Measurements from ENCODE around the gene MUC5B.
"Not testable (repeated sequence)": the region's sequence is repeated elsewhere in the genome, so short reads cannot be mapped to it uniquely, and the experiment has no call there.

The MUC5B gene

DNA sequence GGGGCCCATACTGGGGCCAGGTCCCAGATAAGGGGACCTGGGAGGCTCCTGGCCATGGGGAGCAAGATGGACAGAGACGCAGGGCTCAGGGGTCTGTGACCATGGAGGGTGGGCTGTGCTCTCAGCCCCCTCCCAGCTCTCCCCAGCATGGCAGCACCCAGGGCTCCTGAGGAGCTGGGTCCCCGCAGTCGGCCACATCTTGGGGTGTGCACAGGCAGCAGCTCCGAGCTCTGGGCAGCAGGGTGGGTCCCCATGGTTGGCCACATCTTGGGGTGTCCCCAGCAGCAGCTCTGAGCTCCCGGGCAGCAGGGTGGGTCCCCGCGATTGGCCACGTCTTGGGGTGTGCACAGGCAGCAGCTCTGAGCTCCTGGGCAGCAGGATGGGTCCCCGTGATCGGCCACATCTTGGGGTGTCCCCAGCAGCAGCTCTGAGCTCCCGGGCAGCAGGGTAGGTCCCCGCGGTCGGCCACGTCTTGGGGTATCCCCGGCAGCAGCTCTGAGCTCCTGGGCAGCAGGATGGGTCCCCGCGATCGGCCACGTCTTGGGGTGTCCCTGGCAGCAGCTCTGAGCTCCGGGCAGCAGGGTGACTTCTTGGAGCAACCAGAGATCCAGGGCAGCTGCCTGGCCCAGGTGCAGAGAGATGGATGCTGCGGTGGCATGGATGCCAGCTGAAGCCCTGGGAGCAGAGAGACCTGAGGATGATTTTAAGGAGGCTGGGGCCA, 18.3 kb upstream of the MUC5B start:
- no peak for DNase-seq

- DNase-seq = no peak
These were observed 17.5 kb upstream of the MUC5B start for GRCh38 chr11:1205121-1205986.

GRCh38 chr11:1205987-1206331, 16.9 kb upstream of the MUC5B start:
- DNase-seq = no peak

DNA sequence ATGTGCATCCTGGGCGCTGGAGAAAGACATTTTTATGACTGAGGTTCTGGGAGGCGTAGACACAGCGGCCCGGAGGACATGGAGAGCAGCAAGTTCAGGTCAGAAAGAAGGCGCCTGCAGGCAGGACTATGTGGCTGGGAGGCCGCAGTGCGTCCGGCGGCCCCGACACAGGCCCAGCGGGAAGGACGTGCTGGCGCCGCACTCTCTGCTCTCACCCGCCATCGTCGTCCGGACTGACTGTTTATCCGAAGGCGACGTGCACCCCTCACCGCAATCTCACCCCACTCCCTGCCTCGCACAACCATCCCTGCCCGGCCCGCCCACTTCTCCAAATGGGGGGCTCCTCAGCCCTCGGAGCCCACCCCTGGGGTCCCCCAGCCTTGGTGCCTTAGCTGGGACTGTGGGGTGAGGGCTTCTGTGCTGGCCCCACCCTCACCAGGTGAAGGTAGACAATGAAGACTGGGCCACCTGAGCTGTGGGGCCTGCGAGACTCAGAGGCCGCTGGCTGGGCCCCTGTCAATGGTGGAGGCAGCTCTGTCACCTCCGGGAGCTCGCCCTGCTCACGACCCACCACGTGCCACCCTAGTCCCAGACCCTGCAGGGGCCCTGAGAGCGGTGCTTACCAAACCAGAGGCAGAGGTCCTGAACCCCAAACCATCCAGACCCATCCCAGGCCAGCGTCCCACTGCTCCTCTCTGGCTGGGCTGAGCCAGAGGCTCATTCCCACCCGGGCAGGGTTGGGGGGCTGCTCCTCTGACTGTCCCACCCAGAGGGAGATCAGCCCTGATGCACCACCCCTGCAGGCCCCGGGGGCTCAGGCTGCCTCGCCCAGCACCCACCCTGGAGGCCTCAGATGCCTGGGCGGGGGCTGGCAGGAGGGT, 16.2 kb upstream of the MUC5B start:
- no peak for DNase-seq

- no peak for DNase-seq
These were observed 15.3 kb upstream of the MUC5B start for GRCh38 chr11:1207401-1208143.

DNA sequence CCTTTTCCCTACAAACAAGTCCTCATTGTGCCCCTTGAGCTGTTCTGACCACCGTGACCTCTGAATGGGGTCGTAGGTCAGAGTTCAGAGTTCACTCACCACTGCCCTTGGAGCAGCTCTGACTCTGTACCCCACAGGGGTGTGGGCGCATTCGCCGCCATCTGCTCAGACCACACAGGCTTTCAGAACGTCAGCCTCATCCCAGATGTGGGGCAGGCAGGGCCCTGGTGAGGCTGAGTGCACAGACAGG, 14.8 kb upstream of the MUC5B start:
- no peak for DNase-seq

GRCh38 chr11:1208394-1209261, 14.2 kb upstream of the MUC5B start:
- no peak for DNase-seq

- DNase-seq = no peak
These were observed 13.4 kb upstream of the MUC5B start for GRCh38 chr11:1209371-1210057.

DNA sequence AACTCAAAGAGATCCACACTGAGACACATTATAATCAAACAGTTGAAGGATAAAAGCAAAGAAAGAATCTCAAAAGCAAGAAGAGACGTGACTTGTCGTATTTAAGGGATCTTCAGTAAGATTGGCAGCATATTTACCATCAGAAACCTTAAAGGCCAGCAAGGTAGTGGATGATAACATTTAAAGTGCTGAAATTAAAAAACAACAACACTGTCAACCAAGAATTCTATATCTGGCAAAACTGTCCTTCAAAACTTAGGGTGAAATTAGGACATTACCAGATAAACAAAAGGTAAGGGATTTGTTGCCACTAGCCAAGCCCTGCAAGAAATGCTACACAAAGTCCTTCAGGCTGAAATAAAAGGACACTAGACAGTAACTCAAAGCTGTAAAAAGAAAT, 11.0 kb upstream of the MUC5B start:
- DNase-seq = no peak

DNA sequence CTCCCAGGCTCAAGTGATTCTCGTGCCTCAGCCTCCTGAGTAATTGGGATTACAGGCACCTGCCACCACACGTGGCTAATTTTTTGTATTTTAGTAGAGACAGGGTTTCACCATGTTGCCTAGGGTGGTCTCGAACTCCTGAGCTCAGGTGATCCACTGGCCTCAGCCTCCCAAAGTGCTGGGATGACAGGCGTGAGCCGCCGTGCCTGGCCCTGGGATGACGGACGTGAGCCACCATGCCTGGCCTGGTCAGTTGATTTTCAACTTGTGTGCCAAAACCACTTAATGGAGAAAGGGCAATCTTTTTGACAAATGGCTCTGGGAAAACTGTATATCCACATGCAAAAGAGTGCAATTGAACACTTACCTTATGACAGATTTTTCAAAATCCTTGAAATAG, 7.0 kb upstream of the MUC5B start:
- DNase-seq = not testable (repeated sequence)

- DNase-seq = no peak
These were observed 5.7 kb upstream of the MUC5B start for GRCh38 chr11:1217151-1217550.

DNA sequence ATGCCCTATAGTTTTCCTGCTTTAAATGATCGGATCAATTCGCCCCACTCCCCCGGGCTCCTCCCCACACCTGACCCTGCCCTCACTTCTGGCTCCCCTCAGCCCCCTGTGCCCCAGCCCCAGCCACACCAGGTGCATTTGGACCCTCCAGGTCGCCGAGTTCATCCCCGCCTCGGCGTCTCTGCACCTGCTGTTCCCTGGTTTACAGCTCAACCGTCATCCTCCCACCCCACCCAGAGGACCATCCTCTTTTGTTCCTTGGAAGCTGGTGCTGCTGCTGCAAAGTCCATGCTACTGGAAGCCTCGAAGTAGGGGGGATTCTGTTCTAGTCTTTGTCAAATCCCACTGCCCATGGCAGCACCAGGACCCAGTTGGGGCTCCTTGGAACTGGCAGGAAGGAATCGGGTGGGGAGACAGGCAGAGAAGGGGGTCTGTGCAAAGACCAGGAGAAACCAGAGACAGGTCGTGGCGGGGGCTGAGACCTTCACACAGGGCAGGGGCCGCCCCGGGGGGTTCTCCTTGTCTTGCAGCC, 4.5 kb upstream of the MUC5B start:
- DNase-seq = no peak

DNA sequence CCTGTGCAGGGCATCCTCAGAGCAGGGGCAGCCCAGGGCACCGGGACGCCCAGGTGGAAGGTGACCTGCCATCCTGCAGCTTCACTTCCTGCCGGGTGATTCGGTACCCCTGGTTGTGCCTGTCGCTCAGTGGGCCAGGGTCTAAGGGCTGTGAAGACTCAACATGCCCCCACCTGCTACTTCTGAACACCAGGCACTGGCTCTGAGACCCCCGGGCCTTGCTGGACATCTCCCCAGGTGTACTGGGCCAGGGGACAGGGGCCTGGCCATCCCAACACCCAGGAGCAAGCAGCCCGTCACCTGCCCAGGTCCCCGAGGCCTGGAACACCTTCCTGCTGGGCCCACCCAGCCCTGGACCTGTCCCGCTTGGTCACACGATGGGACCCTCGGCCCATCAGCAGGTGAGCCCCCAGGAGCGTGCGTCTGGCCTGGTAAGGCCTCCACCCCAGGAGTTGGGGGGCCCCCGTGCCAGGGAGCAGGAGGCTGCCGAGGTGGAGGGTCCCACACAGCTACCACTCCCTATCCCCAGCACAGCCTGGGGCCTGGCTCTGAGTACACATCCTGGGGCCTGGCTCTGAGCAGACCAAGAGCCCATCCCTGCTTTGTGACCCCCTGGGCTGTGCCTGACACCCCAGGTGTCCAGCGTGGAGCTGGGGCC, 3.9 kb upstream of the MUC5B start:
- no peak for DNase-seq

- DNase-seq = no peak
These were observed 3.4 kb upstream of the MUC5B start for GRCh38 chr11:1219446-1219833.

GRCh38 chr11:1219834-1220815, 2.7 kb upstream of the MUC5B start:
- DNase-seq = no peak

- DNase-seq = no peak
These were observed 1.7 kb upstream of the MUC5B start for GRCh38 chr11:1220941-1221721.

- no peak for DNase-seq
These were observed 986 bp upstream of the MUC5B start for GRCh38 chr11:1221848-1222311.

DNA sequence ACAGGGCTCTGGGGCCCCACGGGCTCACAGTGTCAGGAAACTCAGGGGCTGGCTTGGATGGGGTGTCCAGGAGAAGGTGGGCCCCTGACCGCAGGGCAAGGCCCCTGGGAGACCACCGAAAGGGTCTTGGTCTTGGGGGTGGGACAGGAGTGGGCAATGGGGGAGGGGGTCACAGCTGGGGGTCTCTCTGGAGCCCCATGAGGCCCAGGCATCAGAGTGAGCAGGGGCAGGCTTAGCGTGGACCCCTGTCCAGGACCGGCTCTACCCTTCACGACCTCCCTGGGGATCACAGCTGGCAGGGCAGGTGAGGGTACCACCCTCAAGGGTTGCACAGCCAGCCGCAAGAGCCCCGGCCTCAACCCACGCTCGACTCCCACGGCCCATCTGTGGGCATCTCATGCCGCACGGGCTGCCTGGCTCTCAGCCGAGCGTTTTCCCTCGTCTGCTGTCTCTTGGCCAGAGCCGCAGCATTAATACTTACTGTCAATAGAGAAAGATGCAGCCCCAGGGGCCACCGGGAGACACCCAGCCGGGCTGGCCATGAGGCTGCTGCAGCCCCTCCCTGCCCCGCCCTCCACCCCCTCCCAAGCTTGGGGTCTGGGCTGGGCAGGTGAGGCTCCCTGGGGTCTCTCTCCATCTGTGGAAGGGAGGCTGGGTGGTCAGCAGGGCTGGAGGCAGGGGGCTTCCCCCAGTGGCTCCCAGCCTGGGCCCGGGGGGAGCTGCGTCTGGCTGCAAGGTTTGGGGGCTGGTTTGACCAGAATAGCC, 662 bp downstream of the MUC5B start:
- DNase-seq = no peak
